A549 (cell line): Measurements from ENCODE around the gene ADRA2A. TPM values are rescaled to one million over a fixed set of nuclear protein-coding genes. Genes with fewer than 3 reads are reported as not detected.

ENCODE experiments used
- ATAC-seq, 2 experiments: fragments of 200-7000 bp in 1 of 2; fragments of >200 bp in 1 of 2; cut with Nextera tagmentation in 1 of 2; cut with Tn5 transposase in 1 of 2; 3 replicates each; pipeline versions ENCODE4 v1.8.0 to v1.9.1; 2018 to 2020; ENCODE audit warnings: mild to moderate bottlenecking in 1 of 2, moderate library complexity in 1 of 2
- CTCF ChIA-PET: fragments of 300-600 bp; sonication (Branson Sonifier 250); formaldehyde crosslinking; extraction: SDS; loops from one replicate; lab custom pipeline; 2021; ENCODE audit warnings: antibody characterized with exemption, inconsistent platforms; lab: Yijun Ruan, JAX
- POLR2A ChIA-PET: fragments of 350-600 bp; formaldehyde crosslinking; extraction: SDS; loops from one replicate; lab custom pipeline; 2021; ENCODE audit warnings: antibody characterized with exemption, inconsistent platforms; lab: Yijun Ruan, JAX
- DNase-seq, 2 experiments: peaks; one replicate each; pipeline versions ENCODE4 v3.0.0 to v3.0.0-alpha.2; 2011 to 2016; ENCODE audit warnings: low read depth in 1 of 2, low spot score in 1 of 2
- FAIRE-seq: peaks from 2 replicates; lab custom pipeline; 2011; peaks lifted over from hg19 to GRCh38; lab: Jason Lieb, UNC
- H3K27ac ChIP-seq, 2 experiments: fragments of >200 bp; sonication (Bioruptor Twin); formaldehyde crosslinking; 3 replicates each; pipeline ENCODE4 v1.5.1; 2016 to 2017
- H3K4me1 ChIP-seq: fragments of >200 bp; sonication (Bioruptor Twin); formaldehyde crosslinking; 3 replicates; pipeline ENCODE4 v1.6.1; 2016
- H3K4me2 ChIP-seq: fragments of >200 bp; sonication (Bioruptor Twin); formaldehyde crosslinking; 3 replicates; pipeline ENCODE4 v1.6.1; 2016
- H3K4me3 ChIP-seq: fragments of >200 bp; sonication (Bioruptor Twin); formaldehyde crosslinking; 3 replicates; pipeline ENCODE4 v1.5.1; 2016
- H3K9me3 ChIP-seq: fragments of >200 bp; sonication (Bioruptor Twin); formaldehyde crosslinking; 3 replicates; pipeline ENCODE4 v1.6.1; 2016
- CBX2 ChIP-seq: fragments of 200-600 bp; sonication (generic); IDR thresholded peaks from 2 replicates; pipeline ENCODE4 v1.6.1; 2016; ENCODE audit warnings: low read depth, mild to moderate bottlenecking, borderline replicate concordance
- CHD4 ChIP-seq: fragments of 200-600 bp; sonication (generic); IDR thresholded peaks from 2 replicates; pipeline ENCODE4 v1.6.1; 2016; ENCODE audit warnings: antibody characterized with exemption, mild to moderate bottlenecking, borderline replicate concordance
- E2F6 ChIP-seq: IDR thresholded peaks from 2 replicates; pipeline ENCODE4 v1.6.1; 2012; ENCODE audit warnings: low read depth, borderline replicate concordance
- EHF ChIP-seq: fragments of 250-450 bp; sonication (Bioruptor Pico); IDR thresholded peaks from 2 replicates; pipeline ENCODE4 v1.5.0; 2020; ENCODE audit warnings: mild to moderate bottlenecking
- EP300 ChIP-seq, 2 experiments: fragments of >200 bp; sonication (Bioruptor Twin); formaldehyde crosslinking; IDR thresholded peaks; 2 replicates in 1 of 2; 3 replicates in 1 of 2; pipeline ENCODE4 v1.6.1; 2016 to 2017
- FOSB ChIP-seq: fragments of 250-450 bp; sonication (Bioruptor Pico); IDR thresholded peaks from 2 replicates; pipeline ENCODE4 v1.5.0; 2020; ENCODE audit warnings: mild to moderate bottlenecking, moderate library complexity
- FOSL2 ChIP-seq, 2 experiments: fragments of 450-650 bp in 1 of 2; fragments of >200 bp in 1 of 2; sonication (Bioruptor Twin) in 1 of 2; formaldehyde crosslinking; IDR thresholded peaks; 2 replicates each; pipeline versions ENCODE4 v1.5.0 to v1.6.1; 2016 to 2020; ENCODE audit warnings: mild to moderate bottlenecking in 1 of 2, moderate library complexity in 1 of 2
- FOXS1 ChIP-seq: fragments of 250-450 bp; sonication (Bioruptor Pico); IDR thresholded peaks from 2 replicates; pipeline ENCODE4 v1.5.0; 2020; ENCODE audit warnings: mild to moderate bottlenecking, moderate library complexity
- HMGXB4 ChIP-seq: fragments of 250-450 bp; sonication (Bioruptor Pico); IDR thresholded peaks from 2 replicates; pipeline ENCODE4 v1.5.0; 2021; ENCODE audit warnings: mild to moderate bottlenecking, moderate library complexity, borderline replicate concordance
- HOXA7 ChIP-seq: fragments of 250-450 bp; sonication (Bioruptor Pico); IDR thresholded peaks from 2 replicates; pipeline ENCODE4 v1.5.0; 2020; ENCODE audit warnings: mild to moderate bottlenecking, moderate library complexity
- JUNB ChIP-seq: fragments of >200 bp; sonication (Bioruptor Twin); formaldehyde crosslinking; IDR thresholded peaks from 2 replicates; pipeline ENCODE4 v1.6.1; 2016
- POLR2AphosphoS2 ChIP-seq: conservative IDR thresholded peaks from 2 replicates; pipeline ENCODE4 v1.6.1; 2012; ENCODE audit warnings: low read length, improper control_type of control experiment, inconsistent platforms
- RAD21 ChIP-seq, 2 experiments: fragments of >200 bp in 1 of 2; sonication (Bioruptor Twin) in 1 of 2; formaldehyde crosslinking in 1 of 2; IDR thresholded peaks in 1 of 2; conservative IDR thresholded peaks in 1 of 2; 2 replicates in 1 of 2; 3 replicates in 1 of 2; pipeline ENCODE4 v1.6.1; 2012 to 2018; ENCODE audit warnings: inconsistent platforms in 1 of 2
- SMC3 ChIP-seq: fragments of >200 bp; sonication (Bioruptor Twin); formaldehyde crosslinking; IDR thresholded peaks from 3 replicates; pipeline ENCODE4 v1.6.1; 2018; ENCODE audit warnings: inconsistent platforms
- SREBF2 ChIP-seq: fragments of 450-650 bp; IDR thresholded peaks from 2 replicates; pipeline ENCODE4 v1.6.1; 2014; ENCODE audit warnings: mild to moderate bottlenecking, moderate library complexity
- TP53 ChIP-seq: fragments of 250-450 bp; sonication (Bioruptor Pico); IDR thresholded peaks from 2 replicates; pipeline ENCODE4 v1.5.0; 2021; ENCODE audit warnings: mild to moderate bottlenecking, moderate library complexity
- ZNF302 ChIP-seq: fragments of 250-450 bp; sonication (Bioruptor Pico); IDR thresholded peaks from 2 replicates; pipeline ENCODE4 v1.9.0; 2021; ENCODE audit warnings: inconsistent platforms, mild to moderate bottlenecking, moderate library complexity
- WGBS: methylation state at CpG from one replicate; pipeline ENCODE4 v1.1.6; 2017; ENCODE audit errors: missing lambda C conversion rate; 5-methylcytosine and 5-hydroxymethylcytosine counted together
- polyA plus RNA-seq, 4 experiments: library from polyadenylated mRNA; depleted of rRNA in 3 of 4; stranded (reverse); fragments of >200 nt; fragmentation: RNase III in 1 of 4; extraction: RNeasy Plus Mini Kit Qiagen cat#74134 plus additional on column Dnase treatment in 1 of 4; gene quantifications; 2 replicates in 3 of 4; 3 replicates in 1 of 4; pipeline ENCODE4 v1.2.3, GENCODE V29; 2011 to 2017

Gene ADRA2A
- polyA plus RNA-seq, 2 of the 4 experiments (the other 2 are of a cell fraction) = not detected

DNA sequence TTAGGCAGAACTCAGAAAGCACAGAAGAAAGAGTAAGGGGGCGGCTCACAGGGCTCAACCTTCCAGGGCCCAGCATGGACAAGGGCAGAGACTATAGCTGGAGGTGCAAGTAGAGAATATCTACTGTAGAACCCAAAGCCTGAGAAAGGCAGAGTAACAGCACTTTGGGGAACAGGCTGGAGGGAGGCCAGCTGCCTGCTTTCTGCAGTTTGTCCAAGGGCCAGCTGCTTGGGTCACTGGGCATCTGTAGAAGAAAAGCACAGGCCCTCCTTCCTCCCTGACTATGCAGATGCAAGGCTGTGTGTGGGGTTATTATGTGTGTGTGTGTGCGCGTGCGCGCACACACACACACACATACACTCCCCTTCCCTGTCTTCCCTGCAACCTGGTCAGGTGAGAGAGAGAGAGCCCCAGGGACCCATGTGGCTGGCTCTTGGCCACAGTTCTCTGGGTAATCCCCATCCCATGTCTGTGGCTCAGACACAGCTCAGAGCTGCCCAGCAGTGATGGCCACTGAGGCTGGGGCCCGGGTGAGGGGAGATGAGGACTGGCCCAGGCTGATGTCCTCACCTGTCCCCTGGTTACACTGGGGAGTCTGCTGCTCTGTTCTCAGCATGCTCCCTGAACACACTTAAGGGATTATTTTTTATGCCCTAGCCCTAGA is 9.0 kb downstream of the ADRA2A start:
- no peaks in the 10 kb centered on the region for H3K9me3 ChIP-seq
- H3K27ac ChIP-seq = no peak overlapping the region
- 57% methylated on average over 6 of the region's 6 CpGs for WGBS
- POLR2A ChIA-PET = no interaction called here
- no peak for ATAC-seq
- no peak for DNase-seq
- H3K4me2 ChIP-seq = no peak overlapping the region
- TF ChIP-seq E2F6 (no peak), FOSB (no peak)
- TF ChIP-seq, all 56 proteins: peak for 0
- no peak for FAIRE-seq
- Histone ChIP-seq H3K4me1 (no peaks in the 10 kb centered on the region), H3K4me3 (no peak overlapping the region)
- CTCF ChIA-PET = interaction anchor here (0.9 to 3.0 kb wide), 2 partner anchors 9 to 10 kb away, joined by 3 to 23 read pairs; partner anchors contain the start of gene ADRA2A

GRCh38 chr10:111086574-111086973 is 9.7 kb downstream of the ADRA2A start:
- H3K4me3 ChIP-seq = no peak overlapping the region
- TF ChIP-seq TP53 (CRISPR knock-in tag) (no peak), JUNB (no peak), FOSL2 (IDR thresholded peaks at IDR 0.05) (no peak), FOSL2 (CRISPR knock-in tag; IDR thresholded peaks at IDR 0.05) (no peak), CHD4 (no peak), FOSB (no peak), FOXS1 (no peak), EP300 (IDR thresholded peaks at IDR 0.05) (no peak)
- 23% methylated on average over 3 of the region's 3 CpGs for whole genome bisulfite sequencing
- no peak overlapping the region for H3K27ac ChIP-seq
- ChIA-PET CTCF (interaction anchor here (3.0 kb wide), 1 partner anchor 10 kb away, joined by 23 read pairs; the partner anchor contains the start of gene ADRA2A), POLR2A (no interaction called here)
- ATAC-seq = no peak
- no peak for DNase-seq
- no peaks in the 10 kb centered on the region for H3K9me3 ChIP-seq
- H3K4me2 ChIP-seq = no peak overlapping the region
- FAIRE-seq = no peak
- no peaks in the 10 kb centered on the region for H3K4me1 ChIP-seq

- Histone ChIP-seq H3K4me2 (no peak overlapping the region), H3K4me1 (no peaks in the 10 kb centered on the region), H3K4me3 (no peak overlapping the region), H3K9me3 (no peaks in the 10 kb centered on the region), H3K27ac (no peak overlapping the region)
- POLR2A ChIA-PET = no interaction called here
- FAIRE-seq (no peak), ATAC-seq (no peak), DNase-seq (no peak)
- 56% methylated on average over 11 of the region's 11 CpGs for WGBS
- TF ChIP-seq RAD21 (conservative IDR thresholded peaks at IDR 0.05 in 1 of 2, IDR thresholded peaks at IDR 0.05 in 1 of 2) = no peak
- no peak for TF ChIP-seq POLR2AphosphoS2
- no peak for TF ChIP-seq SMC3
- no peak for TF ChIP-seq CHD4
- TF ChIP-seq E2F6 = no peak
- no peak for TF ChIP-seq EP300 (IDR thresholded peaks at IDR 0.05)
- CTCF ChIA-PET = interaction anchor here (0.6 to 3.0 kb wide), 4 partner anchors 11 to 20 kb away, joined by 3 to 23 read pairs (median 3); partner anchors contain the start of gene ADRA2A
Observed at GRCh38 chr10:111087331-111087756, 10.5 kb downstream of the ADRA2A start.

GRCh38 chr10:111087968-111088505 is 11.2 kb downstream of the ADRA2A start:
- Histone ChIP-seq H3K4me3 (no peak overlapping the region), H3K4me1 (no peaks in the 10 kb centered on the region), H3K4me2 (no peak overlapping the region), H3K27ac (no peak overlapping the region), H3K9me3 (no peaks in the 10 kb centered on the region)
- TF ChIP-seq EP300 (IDR thresholded peaks at IDR 0.05) (no peak), HOXA7 (CRISPR knock-in tag) (no peak), HMGXB4 (CRISPR knock-in tag) (no peak), E2F6 (no peak), CBX2 (no peak), EHF (CRISPR knock-in tag) (no peak), ZNF302 (no peak), SREBF2 (no peak)
- POLR2A ChIA-PET = no interaction called here
- FAIRE-seq = no peak
- no peak for DNase-seq
- CTCF ChIA-PET = interaction anchor here (1.0 to 3.0 kb wide), 3 partner anchors 12 to 20 kb away, joined by 3 to 23 read pairs (median 3); partner anchors contain the start of gene ADRA2A
- no peak for ATAC-seq
- WGBS = 26% methylated on average over 4 of the region's 4 CpGs
